H4 (cell line): ENCODE measurements around the gene EXOC3L1. TPM values are rescaled to one million over a fixed set of nuclear protein-coding genes. Genes with fewer than 3 reads are reported as not detected.

Experiments used
- DNase-seq: peaks from one replicate; pipeline ENCODE4 v3.0.0-alpha.2; 2015; ENCODE audit warnings: low spot score
- total RNA-seq: library from RNA; depleted of rRNA; stranded (reverse); fragments of >200 nt; shearing (Covaris generic); gene quantifications from 2 replicates; pipeline ENCODE4 v1.2.3, GENCODE V29; 2014; rRNA removed

The EXOC3L1 gene, protein sequence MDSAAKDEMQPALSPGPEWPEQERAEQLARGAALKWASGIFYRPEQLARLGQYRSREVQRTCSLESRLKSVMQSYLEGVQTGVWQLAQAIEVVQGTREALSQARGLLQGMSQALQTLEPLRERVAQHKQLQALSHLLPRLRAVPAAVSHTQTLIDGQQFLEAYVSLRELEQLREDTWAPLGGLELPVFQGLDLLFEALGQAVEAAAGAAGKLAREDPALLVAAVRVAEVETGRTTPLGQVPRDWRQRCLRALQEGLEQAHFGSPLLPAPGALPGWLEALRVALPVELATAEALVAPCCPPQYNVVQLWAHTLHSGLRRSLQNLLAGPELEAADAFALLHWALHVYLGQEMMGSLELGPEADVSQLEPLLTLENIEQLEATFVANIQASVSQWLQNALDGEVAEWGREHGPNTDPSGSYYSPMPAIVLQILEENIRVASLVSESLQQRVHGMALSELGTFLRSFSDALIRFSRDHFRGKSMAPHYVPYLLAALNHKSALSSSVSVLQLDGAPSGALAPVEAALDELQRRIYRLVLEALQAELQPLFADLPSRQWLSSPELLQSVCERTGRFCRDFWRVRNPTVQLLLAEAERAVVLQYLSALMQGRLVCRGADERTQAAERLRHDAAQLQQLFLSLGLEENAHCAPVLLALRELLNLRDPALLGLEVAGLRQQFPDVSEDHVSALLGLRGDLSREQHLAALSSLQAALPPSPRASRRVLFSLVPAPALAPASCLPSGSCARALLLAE
- total RNA-seq: not detected in 2 replicates

- DNase-seq: no peak
These were observed at the start of gene EXOC3L1 for GRCh38 chr16:67190041-67190440. TSS of gene EXOC3L1 (minus strand) at chr16:67190136. CDS start at chr16:67189676, 460 bp downstream.

GRCh38 chr16:67238806-67239470 lies 49.0 kb upstream of the EXOC3L1 start:
- DNase-seq: no peak

GRCh38 chr16:67238278-67238575 lies 48.3 kb upstream of the EXOC3L1 start:
- DNase-seq: no peak

DNA sequence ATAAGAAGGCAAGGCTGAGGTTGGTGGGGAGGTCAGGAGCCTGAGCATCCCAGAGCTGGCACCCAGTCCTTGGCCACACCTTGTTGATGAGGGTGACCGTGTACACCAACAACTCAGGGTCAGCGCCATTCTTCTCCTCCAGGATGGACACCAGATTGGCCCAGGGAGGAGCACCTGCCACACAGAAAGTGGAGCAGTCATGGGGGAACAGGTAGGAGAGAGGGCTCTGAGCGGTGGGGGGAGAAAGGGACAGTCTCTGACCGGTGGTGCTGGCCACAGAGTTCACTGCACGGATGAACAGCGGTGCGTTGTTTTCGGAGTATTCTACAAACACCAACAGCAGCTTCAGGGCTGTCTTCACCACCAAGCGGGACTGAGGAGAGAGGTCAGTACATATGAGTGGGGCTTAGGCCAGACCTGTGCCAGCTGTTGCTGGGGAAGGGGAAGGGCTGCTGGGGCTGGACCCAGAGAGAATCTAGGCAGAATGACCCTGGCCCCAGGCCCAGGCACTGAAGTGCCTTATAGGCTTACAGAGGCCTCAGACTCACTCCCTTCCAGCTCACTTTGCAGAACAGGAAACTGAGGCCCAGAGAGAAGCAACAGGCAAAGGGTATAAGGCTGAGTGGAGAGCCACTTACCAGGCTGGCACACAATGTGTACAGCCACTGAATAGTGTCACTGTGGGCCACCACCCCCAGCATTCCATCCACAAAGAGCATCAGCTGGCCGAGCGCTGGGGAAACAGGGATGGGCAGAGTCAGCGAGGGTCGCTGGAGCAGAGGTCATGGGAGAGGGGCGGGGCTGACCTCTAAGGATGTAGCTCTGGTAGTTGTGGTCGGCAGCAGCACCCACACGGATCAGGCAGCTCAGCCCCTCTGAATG lies 47.7 kb upstream of the EXOC3L1 start:
- DNase-seq: no peak

DNA sequence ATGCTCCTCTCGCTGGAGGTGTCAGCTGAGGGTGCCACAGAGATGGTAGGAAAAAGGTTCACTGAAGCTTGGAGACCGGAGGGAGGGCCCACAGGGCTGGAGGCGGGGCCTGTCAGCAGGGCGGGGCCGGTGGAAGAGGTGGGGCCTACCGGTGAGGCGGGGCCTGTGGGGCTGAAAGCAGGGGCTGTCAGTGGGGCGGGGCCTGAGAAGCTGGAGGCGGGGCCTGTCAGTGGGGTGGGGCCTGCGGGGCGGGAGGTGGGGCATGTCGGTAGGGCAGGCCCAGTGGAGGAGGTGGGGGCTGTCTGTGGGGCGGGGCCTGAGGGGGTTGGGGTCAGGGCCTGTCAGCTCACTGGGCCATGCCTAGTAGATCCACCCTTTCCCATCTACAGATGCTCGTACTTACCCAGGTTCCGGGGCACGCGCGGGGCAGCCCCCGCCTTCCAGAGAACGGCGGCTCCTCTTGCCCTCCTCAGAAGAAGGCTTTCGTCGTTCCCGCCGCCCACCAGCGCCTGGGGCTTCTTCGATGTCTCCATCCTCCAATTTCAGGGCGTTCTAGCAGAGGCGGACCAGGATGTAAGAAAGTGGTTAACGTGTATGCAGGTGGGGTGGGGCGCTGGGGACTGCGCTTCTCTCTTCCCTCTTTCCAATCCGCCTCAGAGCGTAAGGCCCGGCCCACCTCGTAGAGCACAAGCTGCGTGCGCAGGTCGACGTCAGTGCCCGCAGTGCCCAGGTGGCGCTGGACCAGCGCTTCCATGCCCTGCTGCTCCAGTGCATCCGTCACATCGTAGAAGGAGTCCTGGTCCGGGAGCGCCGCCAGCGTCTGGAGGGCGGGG lies 46.8 kb upstream of the EXOC3L1 start:
- DNase-seq: no peak

DNA sequence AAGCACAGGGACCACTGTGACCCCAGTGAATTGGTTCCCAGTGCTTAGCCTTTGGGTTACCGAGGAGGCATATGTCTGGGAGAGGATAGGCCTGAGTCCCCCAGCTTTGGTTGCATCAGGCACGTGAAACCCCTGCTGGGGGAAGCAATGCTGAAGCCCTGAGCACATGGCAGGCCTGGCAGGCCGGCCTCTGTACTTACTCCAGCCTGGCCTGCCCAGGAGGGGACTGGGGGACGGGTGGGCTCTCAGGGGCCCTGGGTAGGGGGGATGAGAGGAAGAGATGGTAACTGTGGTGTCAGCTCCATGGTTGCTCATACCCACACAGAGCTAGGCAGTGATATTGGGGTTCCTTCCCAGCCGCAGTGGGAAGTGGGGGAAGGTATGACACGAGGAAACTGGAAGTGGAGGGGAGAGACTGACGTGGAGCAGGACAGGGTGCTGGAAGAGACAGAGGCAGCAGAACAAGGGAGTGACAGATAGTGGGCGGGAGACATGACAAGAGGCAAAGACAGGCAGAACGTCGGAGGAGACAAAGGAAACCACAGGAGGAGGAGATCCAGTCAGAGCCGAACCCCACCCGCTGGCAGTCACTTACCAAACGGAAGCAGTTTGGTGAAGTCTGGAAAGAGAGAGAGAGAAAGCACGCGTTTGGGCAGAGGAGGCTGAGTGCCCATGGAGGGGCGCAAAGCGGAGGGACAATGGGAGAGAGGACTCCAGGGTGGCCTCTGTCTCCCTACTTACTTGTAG lies 46.1 kb upstream of the EXOC3L1 start:
- no peak for DNase-seq

DNA sequence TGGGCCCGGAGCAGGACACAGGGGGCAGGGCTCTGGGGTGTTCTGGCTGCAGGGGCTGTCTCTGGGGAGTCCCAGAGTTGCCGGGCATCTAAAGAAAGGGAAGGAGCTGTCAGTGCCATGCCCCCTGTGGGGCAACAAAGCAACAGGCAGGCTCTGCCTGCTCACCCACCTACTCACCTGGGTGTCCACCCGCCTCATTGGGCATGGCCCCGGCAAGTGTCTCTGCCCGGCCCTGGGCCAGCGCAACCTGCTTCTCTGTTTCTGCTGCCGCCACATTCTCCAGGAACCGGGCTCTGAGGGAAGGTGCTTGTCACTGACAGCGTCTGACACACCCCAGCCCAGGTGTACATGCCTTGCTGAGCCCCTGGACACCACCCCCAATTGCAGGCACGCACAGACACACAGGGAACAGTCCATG lies 44.3 kb upstream of the EXOC3L1 start:
- DNase-seq: no peak

GRCh38 chr16:67233596-67233995 lies 43.7 kb upstream of the EXOC3L1 start:
- DNase-seq: no peak

DNA sequence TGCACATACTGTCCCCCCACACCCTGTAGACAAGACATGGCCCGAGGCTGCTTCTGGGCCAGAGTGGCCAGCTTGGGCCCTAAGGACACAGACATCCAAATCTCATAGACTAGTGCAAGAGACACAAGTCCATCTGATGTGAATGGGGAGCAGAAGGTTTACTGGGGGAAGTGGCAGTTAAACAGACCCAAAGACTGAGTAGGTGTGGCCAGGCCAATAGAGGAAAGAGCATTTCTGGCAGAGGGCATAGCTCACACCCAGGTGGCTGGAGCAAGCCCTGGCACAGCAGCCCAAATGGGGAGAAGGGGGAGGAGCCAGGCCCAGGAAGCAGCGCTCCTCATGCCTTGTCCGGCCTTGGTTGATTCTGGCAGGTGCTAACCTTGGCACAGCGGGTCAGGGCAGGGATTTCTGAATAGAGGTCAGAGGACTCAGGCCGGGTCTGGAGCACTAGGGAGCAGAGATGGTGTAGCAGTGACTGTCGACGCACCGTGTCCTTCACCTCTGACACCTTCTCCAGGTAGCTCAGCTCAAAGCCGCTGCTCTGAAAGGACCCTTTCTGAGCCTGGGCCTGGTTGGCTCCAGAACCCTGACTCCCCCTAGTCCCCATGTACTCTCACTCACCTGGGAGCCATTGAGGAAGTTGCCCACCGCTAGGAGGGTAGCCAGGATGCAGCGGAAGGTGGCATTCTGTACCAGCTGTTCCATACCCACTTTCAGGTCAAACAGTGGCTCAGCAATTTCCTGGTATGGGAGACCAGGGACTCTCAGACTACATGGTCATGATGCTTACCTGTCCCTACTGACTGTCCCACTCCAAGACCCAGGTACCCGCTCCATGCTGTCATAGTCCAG lies 41.1 kb upstream of the EXOC3L1 start:
- no peak for DNase-seq

DNA sequence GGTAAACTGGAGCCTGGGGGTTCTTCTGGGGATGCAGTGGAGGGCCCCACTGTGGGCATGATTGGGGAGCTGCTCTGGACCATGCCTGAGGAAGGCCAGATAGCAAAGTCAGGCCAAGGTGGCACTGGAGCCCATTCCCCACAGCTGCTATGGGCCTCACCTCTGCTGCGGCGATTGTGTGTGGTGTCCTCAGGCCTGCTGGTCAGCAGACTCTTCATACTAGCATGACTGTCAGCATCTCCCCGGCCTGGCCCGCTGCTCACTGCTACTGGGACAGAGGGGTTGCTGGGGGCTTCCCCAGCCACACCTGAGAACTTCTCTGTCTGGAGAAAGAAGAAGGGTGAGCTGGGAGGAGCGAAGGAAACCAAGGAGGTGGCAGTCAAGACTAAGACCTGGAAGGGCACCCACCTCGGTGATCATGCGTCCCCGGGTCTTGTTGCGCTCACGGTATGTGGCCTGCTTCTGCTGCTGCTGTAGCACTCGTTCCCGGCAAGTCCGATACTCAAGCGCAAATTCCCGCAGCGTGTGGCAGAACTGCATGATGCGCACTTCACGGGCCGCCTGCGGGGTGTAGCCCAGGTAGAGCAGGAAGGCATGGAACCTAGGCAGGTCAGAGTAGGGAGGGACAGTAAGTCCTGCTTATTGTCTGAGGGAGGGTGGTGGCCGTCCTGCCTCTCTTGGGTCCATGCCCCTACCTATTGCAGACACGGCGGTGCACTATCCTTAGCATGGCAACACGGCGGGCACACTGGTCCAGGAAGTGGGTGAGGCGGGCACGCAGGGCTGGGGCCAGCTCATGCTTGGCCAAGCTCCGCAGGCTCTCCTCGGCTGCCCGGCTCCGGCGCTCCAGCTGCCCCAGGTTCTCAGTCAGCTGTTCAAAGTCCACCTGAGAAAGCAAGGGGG lies 40.2 kb upstream of the EXOC3L1 start:
- no peak for DNase-seq

GRCh38 chr16:67228905-67229304 lies 39.0 kb upstream of the EXOC3L1 start:
- DNase-seq: no peak

- DNase-seq: no peak
These were observed 38.3 kb upstream of the EXOC3L1 start for GRCh38 chr16:67228034-67228785.

- DNase-seq: no peak
These were observed 37.6 kb upstream of the EXOC3L1 start for GRCh38 chr16:67227567-67227921.

GRCh38 chr16:67226804-67227566 lies 37.0 kb upstream of the EXOC3L1 start, which contains the start of gene TMEM208:
TSS of gene TMEM208 (plus strand) at chr16:67227130. CDS start at chr16:67227219, 89 bp downstream.
- DNase-seq: peak; percentile 98

DNA sequence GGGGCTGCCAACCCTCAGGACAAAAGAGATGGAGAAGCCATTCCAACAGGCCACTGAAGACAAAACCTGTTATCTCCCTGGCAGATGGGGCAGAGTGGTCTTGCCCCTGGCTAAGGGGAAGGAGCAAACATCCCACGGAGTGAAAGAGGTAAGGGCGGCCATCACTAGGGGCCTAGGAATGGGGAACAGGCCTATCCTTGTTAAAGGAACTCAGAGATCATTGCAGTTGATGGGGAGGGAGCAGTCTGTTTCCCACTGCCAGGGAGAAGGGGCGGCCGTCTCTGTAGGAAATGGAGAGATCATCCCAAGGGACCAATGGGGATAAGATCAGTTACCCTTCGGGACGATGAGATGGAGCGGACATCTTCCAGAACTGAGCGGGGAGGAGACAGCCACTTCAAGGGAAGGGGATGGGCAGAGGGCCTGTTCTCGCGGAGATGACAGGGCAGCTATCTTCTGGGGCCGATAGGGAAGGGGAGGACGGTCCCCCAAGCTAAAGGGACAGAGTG lies 36.4 kb upstream of the EXOC3L1 start:
- DNase-seq: no peak

DNA sequence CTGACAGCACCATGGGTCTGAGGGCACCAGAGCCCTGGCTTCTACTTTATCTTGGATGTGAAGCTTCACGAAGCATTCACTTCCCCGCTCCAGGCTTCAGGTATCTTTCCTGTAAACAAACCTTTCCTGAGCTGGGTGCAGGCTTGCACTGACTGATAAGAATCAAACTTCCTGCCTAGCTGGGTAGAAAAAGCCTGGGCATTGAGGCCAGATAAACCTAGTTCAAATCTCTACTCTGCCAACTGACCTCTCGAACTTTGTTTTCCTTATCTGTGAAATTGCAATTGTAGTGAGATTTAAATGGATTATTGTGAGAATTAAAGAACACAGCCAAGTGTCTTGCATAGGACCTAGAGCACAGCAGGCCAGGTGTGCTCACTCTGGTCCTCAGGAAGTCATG lies 34.1 kb upstream of the EXOC3L1 start:
- DNase-seq: no peak
